ENCODE data around the gene BUD31. TPM values are rescaled to one million over a fixed set of nuclear protein-coding genes. Genes with fewer than 3 reads are reported as not detected.

The BUD31 gene
- total and polyA plus RNA-seq, 2 of the 13 experiments (the other 11 are each of a cell fraction or from before 2014, with no cell fraction given), result 35.1 to 79.1 TPM

- TF ChIP-seq HOXA9 (CRISPR knock-in tag; IDR thresholded peaks at IDR 0.05; ENCODE audit: borderline replicate concordance) (no peak), FOSL1 (CRISPR knock-in tag; IDR thresholded peaks at IDR 0.05; ENCODE audit: borderline replicate concordance) (no peak), HMG20A (CRISPR knock-in tag; IDR thresholded peaks at IDR 0.05; ENCODE audit: borderline replicate concordance) (no peak), GABPA (IDR thresholded peaks at IDR 0.05; ENCODE audit: low read depth, low read length) (peak; percentile 83), GABPA (CRISPR knock-in tag; IDR thresholded peaks at IDR 0.05; ENCODE audit: low read depth) (peak; percentile 93), ZBTB33 (CRISPR knock-in tag; IDR thresholded peaks at IDR 0.05) (peak; percentile 35; the same call in 1 of the 2 replicates), STAT6 (CRISPR knock-in tag; IDR thresholded peaks at IDR 0.05; ENCODE audit: borderline replicate concordance) (peak; percentile 76; the same call in 1 of the 2 replicates), SRY (CRISPR knock-in tag; IDR thresholded peaks at IDR 0.05) (peak; percentile 61; the same call in 1 of the 2 replicates), SRSF4 (IDR thresholded peaks at IDR 0.05; ENCODE audit: low read depth, low read length, poor library complexity, severe bottlenecking) (no peak), ELK4 (CRISPR knock-in tag; IDR thresholded peaks at IDR 0.05; ENCODE audit: borderline replicate concordance) (no peak), ZNF614 (CRISPR knock-in tag; IDR thresholded peaks at IDR 0.05; ENCODE audit: borderline replicate concordance) (peak; percentile 92; the same call in 1 of the 2 replicates), ZMAT3 (CRISPR knock-in tag; conservative IDR thresholded peaks at IDR 0.05) (0 out of 2 replicates have a peak, but pooled peaks have one; percentile 46), KDM2A (CRISPR knock-in tag; IDR thresholded peaks at IDR 0.05; ENCODE audit: borderline replicate concordance, low read depth) (peak; percentile 81), KMT2B (CRISPR knock-in tag; IDR thresholded peaks at IDR 0.05) (peak; percentile 94), KDM1A (CRISPR knock-in tag; IDR thresholded peaks at IDR 0.05) (no peak), ZNF549 (CRISPR knock-in tag; IDR thresholded peaks at IDR 0.05) (0 out of 2 replicates have a peak, but pooled peaks have one; percentile 64), MIER2 (CRISPR knock-in tag; IDR thresholded peaks at IDR 0.05) (0 out of 2 replicates have a peak, but pooled peaks have one; percentile 47), CCAR2 (optimal IDR thresholded peaks at IDR 0.05; ENCODE audit: low read depth, low read length) (no peak), ZNF383 (CRISPR knock-in tag; IDR thresholded peaks at IDR 0.05; ENCODE audit: borderline replicate concordance) (no peak), KDM3A (CRISPR knock-in tag; IDR thresholded peaks at IDR 0.05; ENCODE audit: low read depth) (peak; percentile 45; the same call in 1 of the 2 replicates), SNAI1 (CRISPR knock-in tag; IDR thresholded peaks at IDR 0.05; ENCODE audit: borderline replicate concordance) (no peak), TEAD2 (CRISPR knock-in tag; IDR thresholded peaks at IDR 0.05) (no peak), RELA (CRISPR knock-in tag; IDR thresholded peaks at IDR 0.05) (peak; percentile 90; the same call in 1 of the 2 replicates), FOXP1 (IDR thresholded peaks at IDR 0.05) (no peak), FOXP1 (CRISPR knock-in tag; IDR thresholded peaks at IDR 0.05) (no peak), ERF (CRISPR knock-in tag; IDR thresholded peaks at IDR 0.05) (peak; percentile 92), ZNF776 (CRISPR knock-in tag; IDR thresholded peaks at IDR 0.05) (no peak)
Measured at GRCh38 chr7:99408379-99409191, at the start of gene BUD31, which contains the start of gene PDAP1 (continued).

Measured in HepG2 (cell line).